ENCODE data around the gene SLC1A3.

- TF ChIP-seq POLR2A (IDR thresholded peaks at IDR 0.05; ENCODE audit: low read depth, low read length) (no peak), CTCF (IDR thresholded peaks at IDR 0.05 in 2 of 3, conservative IDR thresholded peaks at IDR 0.05 in 1 of 3; ENCODE audit: control insufficient read depth in 2 of 3, extremely low read depth in 1 of 3, insufficient read depth in 1 of 3, low read depth in 3 of 3, low read length in 3 of 3) (no peak), NRF1 (conservative IDR thresholded peaks at IDR 0.05; ENCODE audit: low read depth, low read length) (no peak), ZNF687 (IDR thresholded peaks at IDR 0.05) (no peak), ATF7 (IDR thresholded peaks at IDR 0.05; ENCODE audit: low read depth) (no peak), POLR2AphosphoS5 (IDR thresholded peaks at IDR 0.05; ENCODE audit: low read length) (no peak), BRCA1 (IDR thresholded peaks at IDR 0.05; ENCODE audit: low read depth, low read length) (no peak), TAF1 (IDR thresholded peaks at IDR 0.05; ENCODE audit: borderline replicate concordance, low read depth, low read length) (no peak), HDAC2 (IDR thresholded peaks at IDR 0.05) (no peak), REST (IDR thresholded peaks at IDR 0.05; ENCODE audit: low read depth, low read length) (no peak), RFX5 (IDR thresholded peaks at IDR 0.05; ENCODE audit: low read depth, low read length) (no peak)
Observed at GRCh38 chr5:36670548-36670947, 64.1 kb downstream of the SLC1A3 start.
